ENCODE data around the gene HAUS5. TPM values are rescaled to one million over a fixed set of nuclear protein-coding genes. Genes with fewer than 3 reads are reported as not detected.

The HAUS5 gene
- total RNA-seq, 1 donor from 2014 or later, result 34.1 TPM

DNA sequence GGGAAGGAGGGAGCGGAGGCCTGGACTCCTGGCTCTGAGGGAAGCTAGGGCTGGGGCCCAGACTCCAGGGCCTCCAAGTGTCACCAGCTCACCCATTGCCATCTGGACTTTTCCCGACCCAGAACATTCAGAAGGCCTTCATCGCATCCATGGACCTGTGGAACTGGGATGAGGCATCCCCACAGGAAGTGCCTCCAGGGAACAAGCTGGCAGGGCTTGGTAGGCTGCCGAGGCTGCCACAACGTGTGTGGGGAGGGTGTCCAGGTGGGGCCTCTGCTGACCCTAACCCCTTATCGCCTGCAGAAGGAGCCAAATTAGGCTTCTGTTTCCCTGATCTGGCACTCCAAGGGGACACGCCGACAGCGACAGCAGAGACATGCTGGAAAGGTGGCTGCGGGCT lies 29.8 kb downstream of the HAUS5 start:
- Mint-ChIP-seq H3K9me3 (ENCODE audit: low read depth) (no peaks in the 10 kb centered on the region), H3K4me1 (ENCODE audit: low read depth) (peaks cover 7% of the 10 kb centered on the region), H3K27me3 (peaks cover 8% of the 10 kb centered on the region), H3K27ac (no peak overlapping the region), H3K4me3 (ENCODE audit: low read depth) (peak overlapping the region; percentile 53), H3K36me3 (ENCODE audit: insufficient read depth) (peaks cover 2% of the 10 kb centered on the region)
- no peak for DNase-seq (ENCODE audit: low spot score, unreplicated experiment)
- TF ChIP-seq, protein P1, sequence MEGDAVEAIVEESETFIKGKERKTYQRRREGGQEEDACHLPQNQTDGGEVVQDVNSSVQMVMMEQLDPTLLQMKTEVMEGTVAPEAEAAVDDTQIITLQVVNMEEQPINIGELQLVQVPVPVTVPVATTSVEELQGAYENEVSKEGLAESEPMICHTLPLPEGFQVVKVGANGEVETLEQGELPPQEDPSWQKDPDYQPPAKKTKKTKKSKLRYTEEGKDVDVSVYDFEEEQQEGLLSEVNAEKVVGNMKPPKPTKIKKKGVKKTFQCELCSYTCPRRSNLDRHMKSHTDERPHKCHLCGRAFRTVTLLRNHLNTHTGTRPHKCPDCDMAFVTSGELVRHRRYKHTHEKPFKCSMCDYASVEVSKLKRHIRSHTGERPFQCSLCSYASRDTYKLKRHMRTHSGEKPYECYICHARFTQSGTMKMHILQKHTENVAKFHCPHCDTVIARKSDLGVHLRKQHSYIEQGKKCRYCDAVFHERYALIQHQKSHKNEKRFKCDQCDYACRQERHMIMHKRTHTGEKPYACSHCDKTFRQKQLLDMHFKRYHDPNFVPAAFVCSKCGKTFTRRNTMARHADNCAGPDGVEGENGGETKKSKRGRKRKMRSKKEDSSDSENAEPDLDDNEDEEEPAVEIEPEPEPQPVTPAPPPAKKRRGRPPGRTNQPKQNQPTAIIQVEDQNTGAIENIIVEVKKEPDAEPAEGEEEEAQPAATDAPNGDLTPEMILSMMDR (IDR thresholded peaks at IDR 0.05; ENCODE audit: unreplicated experiment), result no peak

DNA sequence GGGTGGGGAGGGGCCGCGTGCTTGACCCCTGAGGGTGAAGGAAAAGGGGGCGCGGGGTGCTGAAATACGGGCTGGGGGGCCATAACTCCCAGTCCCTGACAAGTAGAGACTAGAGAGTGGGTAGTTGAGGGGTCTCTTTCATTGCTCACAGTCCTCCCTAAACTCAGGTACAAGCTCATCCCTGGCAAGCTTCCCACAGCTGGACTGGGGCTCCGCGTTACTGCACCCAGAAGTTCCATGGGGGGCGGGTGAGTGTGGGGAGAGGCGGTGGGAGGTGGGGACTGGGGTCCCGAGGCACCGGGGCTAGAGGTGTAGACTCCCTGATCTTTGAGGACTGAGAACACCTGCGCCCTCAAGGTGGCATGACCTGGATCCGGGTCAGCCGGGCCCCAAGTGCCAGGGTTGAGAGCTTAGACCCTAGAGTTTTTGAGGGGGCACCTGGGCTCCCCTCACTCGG lies 30.3 kb downstream of the HAUS5 start:
- TF ChIP-seq, protein P1 (IDR thresholded peaks at IDR 0.05; ENCODE audit: unreplicated experiment), result no peak
- Mint-ChIP-seq H3K36me3 (ENCODE audit: insufficient read depth) (peaks cover 2% of the 10 kb centered on the region), H3K4me3 (ENCODE audit: low read depth) (peak overlapping the region; percentile 79), H3K9me3 (ENCODE audit: low read depth) (no peaks in the 10 kb centered on the region), H3K27me3 (peaks cover 8% of the 10 kb centered on the region), H3K27ac (no peak overlapping the region), H3K4me1 (ENCODE audit: low read depth) (peaks cover 7% of the 10 kb centered on the region)
- no peak for DNase-seq (ENCODE audit: low spot score, unreplicated experiment)

GRCh38 chr19:35643255-35644205 lies 31.0 kb downstream of the HAUS5 start:
- peak; percentile 69 for DNase-seq (ENCODE audit: low spot score, unreplicated experiment)
- H3K36me3 Mint-ChIP-seq (ENCODE audit: insufficient read depth), result no peaks in the 10 kb centered on the region
- peak overlapping the region; percentile 79 for H3K4me3 Mint-ChIP-seq (ENCODE audit: low read depth)
- no peaks in the 10 kb centered on the region for H3K9me3 Mint-ChIP-seq (ENCODE audit: low read depth)
- TF ChIP-seq, protein P1 (IDR thresholded peaks at IDR 0.05; ENCODE audit: unreplicated experiment), result peak; percentile 24
- peaks cover 8% of the 10 kb centered on the region for H3K27me3 Mint-ChIP-seq
- peaks cover 9% of the 10 kb centered on the region for H3K4me1 Mint-ChIP-seq (ENCODE audit: low read depth)
- peak overlapping the region; percentile 89 for H3K27ac Mint-ChIP-seq

GRCh38 chr19:35644206-35644986 lies 31.9 kb downstream of the HAUS5 start:
- H3K27me3 Mint-ChIP-seq, result peaks cover 8% of the 10 kb centered on the region
- H3K27ac Mint-ChIP-seq, result peak overlapping the region; percentile 92
- H3K9me3 Mint-ChIP-seq (ENCODE audit: low read depth), result no peaks in the 10 kb centered on the region
- H3K4me1 Mint-ChIP-seq (ENCODE audit: low read depth), result peaks cover 14% of the 10 kb centered on the region
- peak overlapping the region; percentile 79 for H3K4me3 Mint-ChIP-seq (ENCODE audit: low read depth)
- no peaks in the 10 kb centered on the region for H3K36me3 Mint-ChIP-seq (ENCODE audit: insufficient read depth)
- DNase-seq (ENCODE audit: low spot score, unreplicated experiment), result peak; percentile 68
- TF ChIP-seq, protein P1 (IDR thresholded peaks at IDR 0.05; ENCODE audit: unreplicated experiment), result no peak

All from progenitor cell of endocrine pancreas (in vitro differentiated cells).